ENCODE measurements around the gene KANK4.
"Not testable (repeated sequence)": the region's sequence is repeated elsewhere in the genome, so short reads cannot be mapped to it uniquely, and the experiment has no call there.

Gene KANK4

DNA sequence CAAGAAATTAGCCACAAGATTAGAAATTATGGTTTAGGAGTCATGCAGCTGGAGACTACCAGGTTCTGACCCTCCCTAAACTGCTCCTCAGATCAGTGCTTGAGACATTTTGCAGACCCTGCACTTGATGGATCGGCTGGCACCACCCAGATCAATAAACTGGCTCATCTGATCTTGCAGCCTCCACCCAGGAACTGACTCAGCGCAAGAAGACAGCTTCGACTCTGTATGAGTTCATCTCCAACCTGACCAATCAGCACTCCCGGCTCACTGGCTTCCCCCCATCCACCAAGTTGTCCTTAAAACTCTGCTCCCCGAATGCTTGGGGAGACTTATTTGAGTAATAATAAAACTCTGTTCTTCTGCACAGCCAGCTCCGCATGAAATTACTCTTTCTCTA, 84.5 kb downstream of the KANK4 start:
- DNase-seq: no peak

- DNase-seq: no peak
Observed at GRCh38 chr1:62233926-62234450, 85.2 kb downstream of the KANK4 start.

- DNase-seq: no peak
Observed at GRCh38 chr1:62232871-62233278, 86.4 kb downstream of the KANK4 start.

- no peak for DNase-seq
Observed at GRCh38 chr1:62230718-62231117, 88.5 kb downstream of the KANK4 start.

DNA sequence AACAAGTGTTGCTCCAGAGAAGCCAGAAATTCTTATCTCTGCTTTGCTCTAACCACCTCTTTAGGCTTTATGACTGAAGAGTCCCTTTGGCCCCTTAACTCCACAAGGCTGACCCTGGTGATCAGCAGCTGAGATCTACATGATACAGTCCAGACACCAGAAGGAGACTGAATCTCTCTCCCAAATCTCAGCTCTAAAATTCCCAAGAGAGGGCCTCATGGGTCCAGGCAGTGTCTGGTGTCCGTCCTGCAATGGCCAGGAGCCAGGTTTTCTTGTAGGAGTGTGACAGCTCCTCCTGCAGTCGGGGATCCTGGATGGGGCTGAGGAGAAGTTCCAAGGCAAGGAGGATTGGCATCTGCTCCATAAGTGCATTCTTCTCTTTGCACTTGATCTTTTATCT, 89.3 kb downstream of the KANK4 start:
- no peak for DNase-seq

GRCh38 chr1:62229468-62229867, 89.8 kb downstream of the KANK4 start:
- no peak for DNase-seq

DNA sequence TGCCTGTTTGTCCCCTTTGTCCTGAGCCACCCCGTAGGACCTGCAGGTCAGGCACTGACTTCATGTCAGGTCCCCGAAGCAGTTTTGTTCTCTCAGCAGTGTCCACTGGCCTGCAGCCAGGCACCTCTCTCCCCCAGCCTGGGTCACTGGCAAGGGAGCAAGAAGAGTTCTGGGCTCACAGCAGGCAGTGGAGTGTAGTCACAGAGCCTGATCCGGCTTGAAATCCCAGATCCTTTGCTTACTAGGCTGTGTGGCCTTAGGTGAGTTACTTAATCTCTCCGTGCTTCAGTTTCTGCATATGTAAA, 90.4 kb downstream of the KANK4 start:
- DNase-seq: no peak

DNA sequence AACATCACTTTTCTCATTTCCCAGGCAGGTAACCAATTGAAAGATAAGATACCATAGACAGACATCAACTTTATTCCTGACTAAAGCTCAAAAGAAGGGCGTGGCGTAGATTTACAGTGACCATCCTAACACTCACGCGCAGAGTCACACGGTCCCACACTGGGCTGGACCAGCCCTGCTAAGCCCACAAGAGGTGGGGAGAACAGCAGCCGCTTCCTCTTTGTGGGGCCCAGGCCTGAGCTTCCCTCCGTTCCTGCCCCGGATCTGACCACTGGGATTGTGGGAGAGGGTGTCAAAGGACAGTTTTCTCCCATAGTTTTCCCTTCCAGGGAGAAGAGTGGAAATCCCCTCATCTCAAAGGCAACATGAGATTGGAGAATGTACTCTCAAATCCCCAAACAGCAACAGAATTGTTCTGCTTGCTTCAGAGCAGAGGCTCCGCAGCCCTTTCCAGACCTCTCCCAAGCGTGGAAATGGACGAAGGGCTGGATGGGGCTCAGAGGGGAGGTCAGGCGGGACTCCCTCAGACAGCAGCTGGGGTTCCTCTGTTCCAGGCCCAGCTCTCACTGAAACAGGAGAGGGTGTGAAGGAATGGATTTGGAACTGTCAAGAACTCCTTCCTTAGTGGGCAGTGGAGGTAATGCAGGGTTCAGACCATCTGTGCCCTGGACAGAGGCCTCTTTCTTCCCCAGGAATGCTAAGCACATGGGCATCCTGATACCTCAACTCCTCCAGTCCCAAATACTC, 90.9 kb downstream of the KANK4 start:
- DNase-seq: no peak

DNA sequence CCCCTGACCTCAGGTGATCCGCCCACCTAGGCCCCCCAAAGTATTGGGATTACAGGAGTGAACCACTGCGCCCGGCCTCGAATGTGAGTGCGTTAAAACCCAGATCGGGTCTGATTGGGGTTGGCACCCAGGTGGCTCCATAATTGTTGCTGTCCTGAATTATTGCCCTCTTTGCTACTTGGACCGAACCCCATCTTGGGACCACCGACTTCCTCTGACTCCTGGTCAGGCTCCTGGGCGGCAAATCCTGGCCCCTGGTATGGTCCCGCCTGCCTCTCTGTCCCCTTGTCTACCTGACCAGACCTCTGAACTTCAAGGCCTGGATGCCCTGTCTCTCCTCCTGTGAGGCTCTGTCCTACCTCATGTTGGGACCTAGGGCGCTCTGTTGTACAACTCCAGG, 91.7 kb downstream of the KANK4 start:
- no peak for DNase-seq

DNA sequence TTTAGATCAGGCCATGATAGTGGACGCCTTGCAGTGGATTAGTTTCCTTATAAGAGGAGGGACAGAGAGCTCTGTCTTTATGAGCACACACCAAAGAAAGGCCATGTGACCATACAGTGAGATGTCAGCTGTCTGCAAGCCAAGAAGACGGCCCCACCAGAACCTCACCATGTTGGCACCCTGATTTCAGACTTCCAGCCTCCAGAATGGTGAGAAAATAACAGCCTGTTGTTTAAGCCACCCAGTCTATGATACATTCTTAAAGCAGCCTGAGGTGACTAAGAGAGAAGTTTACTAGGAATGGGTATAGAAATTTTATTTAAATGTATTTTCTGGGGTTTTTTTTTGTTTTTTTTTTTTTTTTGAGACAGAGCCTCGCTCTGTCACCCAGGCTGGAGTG, 95.1 kb downstream of the KANK4 start:
- DNase-seq: no peak

GRCh38 chr1:62222321-62222720, 96.9 kb downstream of the KANK4 start:
- DNase-seq: no peak

- no peak for DNase-seq
Observed at GRCh38 chr1:62221171-62221570, 98.1 kb downstream of the KANK4 start.

GRCh38 chr1:62220456-62220855, 98.8 kb downstream of the KANK4 start:
- not testable (repeated sequence) for DNase-seq

DNA sequence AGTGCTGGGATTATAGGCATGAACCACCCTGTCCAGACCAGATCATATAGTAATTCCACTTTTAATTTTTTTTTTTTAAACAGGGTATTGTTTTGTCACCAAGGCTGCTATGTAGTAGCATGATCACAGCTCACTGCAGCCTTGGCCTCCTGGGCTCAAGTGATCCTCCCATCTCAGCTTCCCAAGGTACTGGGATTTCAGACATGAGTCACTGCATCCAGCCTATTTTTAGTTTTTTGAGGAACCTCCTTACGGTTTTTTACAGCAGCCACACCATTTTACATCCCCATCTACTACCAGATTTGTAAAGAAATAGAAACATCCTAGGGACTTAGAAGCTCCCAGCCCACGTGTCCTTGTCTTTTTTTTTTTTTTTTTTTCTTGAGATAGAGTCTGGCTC, 100.6 kb downstream of the KANK4 start:
- no peak for DNase-seq

- DNase-seq: no peak
Observed at GRCh38 chr1:62213075-62213914, 105.9 kb downstream of the KANK4 start.

- no peak for DNase-seq
Observed at GRCh38 chr1:62212411-62212810, 106.8 kb downstream of the KANK4 start.

DNA sequence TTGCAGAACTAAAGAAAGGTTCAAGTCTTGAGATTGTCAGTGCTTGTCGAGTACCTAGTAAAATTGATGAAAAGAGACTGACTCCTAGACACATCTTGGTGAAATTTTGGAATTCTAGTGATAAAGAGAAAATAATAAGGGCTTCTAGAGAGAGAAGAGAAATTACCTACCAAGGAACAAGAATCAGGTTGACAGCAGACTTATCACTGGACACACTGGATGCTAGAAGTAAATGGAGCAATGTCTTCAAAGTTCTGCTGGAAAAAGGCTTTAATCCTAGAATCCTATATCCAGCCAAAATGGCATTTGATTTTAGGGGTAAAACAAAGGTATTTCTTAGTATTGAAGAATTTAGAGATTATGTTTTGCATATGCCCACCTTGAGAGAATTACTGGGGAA, 108.3 kb downstream of the KANK4 start:
- DNase-seq: no peak

DNA sequence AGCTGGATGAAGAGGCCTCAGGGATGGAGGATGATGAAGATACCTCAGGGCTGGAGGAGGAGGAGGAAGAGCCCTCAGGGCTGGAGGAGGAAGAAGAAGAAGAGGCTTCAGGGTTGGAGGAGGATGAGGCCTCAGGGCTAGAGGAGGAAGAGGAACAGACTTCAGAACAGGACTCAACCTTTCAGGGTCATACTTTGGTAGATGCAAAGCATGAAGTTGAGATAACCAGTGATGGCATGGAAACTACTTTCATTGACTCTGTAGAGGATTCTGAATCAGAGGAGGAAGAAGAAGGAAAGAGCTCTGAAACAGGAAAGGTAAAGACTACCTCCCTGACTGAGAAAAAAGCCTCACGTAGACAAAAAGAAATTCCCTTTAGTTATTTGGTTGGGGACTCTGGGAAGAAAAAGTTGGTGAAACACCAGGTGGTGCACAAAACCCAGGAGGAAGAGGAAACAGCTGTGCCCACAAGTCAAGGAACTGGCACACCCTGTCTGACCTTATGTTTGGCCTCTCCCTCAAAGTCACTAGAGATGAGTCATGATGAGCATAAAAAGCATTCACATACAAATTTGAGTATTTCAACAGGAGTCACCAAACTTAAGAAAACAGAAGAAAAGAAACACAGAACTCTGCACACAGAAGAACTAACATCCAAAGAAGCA, 109.2 kb downstream of the KANK4 start:
- DNase-seq: no peak

DNA sequence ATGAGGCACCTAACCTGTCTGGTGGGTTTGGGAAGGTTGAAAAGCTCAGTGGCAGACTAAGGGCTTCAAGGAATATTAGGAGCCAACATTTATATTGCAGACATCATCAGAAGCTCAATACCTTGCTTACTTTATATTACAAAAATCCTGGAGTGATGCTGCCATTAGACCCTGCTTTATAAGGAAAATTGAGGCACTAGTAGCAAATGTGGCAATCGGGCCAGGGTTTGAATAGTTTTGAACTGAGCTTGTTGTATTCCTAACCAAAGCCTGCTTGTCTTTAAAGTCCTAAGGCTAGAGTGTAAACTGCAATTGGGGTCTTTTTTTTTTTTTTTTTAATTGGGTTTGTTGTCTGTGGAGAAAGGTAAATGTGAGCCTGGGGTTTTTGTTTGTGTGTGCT, 110.3 kb downstream of the KANK4 start:
- no peak for DNase-seq

DNA sequence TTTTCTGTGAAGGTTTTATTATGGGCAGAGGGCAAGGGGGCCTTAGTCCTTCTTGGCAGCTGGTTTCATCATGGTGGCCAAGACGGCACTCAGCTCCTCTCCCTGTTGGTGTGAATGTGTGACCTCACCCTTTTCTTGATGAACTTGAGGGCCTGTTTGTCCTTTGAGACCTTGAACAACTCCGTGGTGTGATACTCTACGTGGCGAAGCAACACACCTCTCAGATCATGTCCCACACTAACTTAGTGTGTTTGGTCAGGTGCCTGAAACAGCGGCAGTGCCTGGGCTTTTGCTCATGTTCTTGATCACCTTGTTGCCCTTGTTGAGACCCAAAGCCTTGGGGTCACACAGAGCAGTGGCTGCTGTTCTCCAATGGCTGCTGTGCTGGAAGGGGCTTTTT, 111.1 kb downstream of the KANK4 start:
- no peak for DNase-seq

DNA sequence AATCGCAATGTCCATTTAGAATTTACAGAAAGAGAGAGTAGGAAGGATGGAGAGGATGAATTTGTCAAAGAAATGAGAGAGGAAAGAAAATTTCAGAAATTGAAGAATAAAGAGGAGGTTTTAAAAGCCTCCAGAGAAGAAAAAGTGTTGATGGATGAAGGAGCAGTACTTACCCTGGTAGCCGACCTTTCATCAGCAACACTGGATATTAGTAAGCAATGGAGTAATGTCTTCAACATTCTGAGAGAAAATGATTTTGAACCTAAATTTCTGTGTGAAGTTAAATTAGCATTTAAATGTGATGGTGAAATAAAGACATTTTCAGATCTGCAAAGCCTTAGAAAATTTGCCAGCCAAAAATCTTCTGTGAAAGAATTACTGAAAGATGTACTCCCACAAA, 112.0 kb downstream of the KANK4 start:
- DNase-seq: no peak

- DNase-seq: no peak
Observed at GRCh38 chr1:62198781-62199125, 120.5 kb downstream of the KANK4 start.

DNA sequence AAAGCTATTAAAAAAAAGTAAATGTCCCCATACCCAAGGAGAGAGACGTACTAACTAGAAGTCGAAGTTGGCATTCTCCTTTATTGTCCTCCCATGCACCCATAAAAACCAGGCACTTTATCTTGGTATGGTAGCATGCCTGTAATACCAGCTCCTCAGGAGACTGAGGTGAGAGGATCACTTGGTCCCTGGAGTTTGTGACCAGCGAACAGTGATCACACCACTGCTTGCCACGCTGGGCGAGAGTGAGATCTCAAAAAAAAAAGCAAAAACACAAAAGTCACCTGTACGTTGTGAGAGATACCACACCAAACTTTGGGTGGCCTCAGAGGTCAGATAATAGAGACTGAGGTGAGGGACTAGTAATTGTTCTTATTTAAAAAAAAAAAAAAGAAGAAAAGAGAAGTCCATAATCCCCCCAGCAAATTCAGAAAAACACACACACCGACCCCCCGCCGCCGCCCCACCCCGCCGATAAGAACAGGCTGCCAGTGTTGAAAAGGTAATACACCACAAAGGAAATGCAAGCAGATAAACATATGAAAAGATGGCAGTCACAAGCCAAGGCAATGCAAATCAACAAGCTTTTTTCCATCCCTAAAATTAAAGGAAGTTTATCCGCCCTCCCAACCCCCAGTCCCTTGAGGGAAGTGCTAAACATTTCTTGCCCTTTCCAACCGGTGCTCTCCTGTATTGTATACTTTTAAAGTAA, 121.0 kb downstream of the KANK4 start:
- no peak for DNase-seq

Measured in hippocampal formation (tissue), 2 donors.